GM18505 (cell line): ENCODE measurements around the gene RABAC1.
"Not testable (repeated sequence)": the region's sequence is repeated elsewhere in the genome, so short reads cannot be mapped to it uniquely, and the experiment has no call there.

ENCODE experiments used
- ATAC-seq: cut with Tn5 transposase; IDR thresholded peaks from one replicate; pipeline ENCODE4 v1.9.1; 2021; ENCODE audit not compliant: unreplicated experiment
- POLR2A ChIP-seq: IDR thresholded peaks from 4 replicates; pipeline ENCODE4 v1.6.1; 2011; ENCODE audit warnings: borderline replicate concordance; ENCODE audit not compliant: insufficient read depth, insufficient read length; ENCODE audit errors: extremely low read depth

Gene RABAC1

DNA sequence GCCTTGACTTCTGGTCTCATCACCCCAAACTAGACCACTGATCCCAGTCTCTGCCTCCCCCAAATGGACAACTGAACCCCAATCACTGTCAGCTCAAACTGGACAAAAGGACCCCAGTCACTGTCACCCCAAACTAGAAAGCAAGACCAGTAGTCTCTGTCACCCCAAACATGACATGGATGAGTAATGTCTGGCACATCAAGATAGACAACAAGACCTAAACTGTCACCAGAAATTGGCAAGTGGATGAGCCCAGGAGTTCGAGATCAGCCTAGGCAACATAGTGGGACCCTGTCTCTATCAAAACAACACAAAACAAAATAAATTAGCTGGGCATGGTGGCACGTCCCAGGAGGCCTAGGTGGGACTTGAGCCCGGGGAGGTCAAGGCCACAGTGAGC lies 12.0 kb downstream of the RABAC1 start:
- no peak for ATAC-seq
- no peak for TF ChIP-seq POLR2A

DNA sequence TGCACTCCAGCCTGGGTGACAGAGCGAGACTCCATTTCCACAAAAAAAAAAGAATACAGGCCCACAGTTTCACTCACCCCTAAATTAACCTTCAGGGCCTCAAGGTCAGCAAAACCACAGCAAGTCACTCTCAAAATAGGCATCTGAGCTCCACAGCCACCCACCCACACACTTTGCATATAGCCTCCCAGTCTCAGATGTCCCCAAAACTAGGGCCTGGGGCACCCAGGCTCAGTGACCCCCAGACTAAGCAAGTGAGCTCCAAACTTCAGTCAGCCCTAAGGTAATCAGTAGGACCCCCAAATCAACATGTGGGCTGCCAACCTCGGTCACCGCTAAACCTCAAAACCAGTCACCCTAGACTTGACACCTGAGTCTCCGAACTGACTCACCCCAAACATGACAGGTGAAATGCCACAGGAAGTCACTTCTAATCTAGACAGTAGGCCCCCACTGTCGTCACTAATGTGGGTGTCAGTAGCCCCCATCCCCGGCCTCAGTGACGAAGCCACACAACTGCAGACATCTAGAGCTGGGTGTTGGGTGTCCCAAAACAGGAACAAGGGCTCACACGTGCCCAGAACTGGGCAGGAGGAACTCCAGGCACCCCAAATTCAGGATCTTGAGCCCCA lies 13.9 kb downstream of the RABAC1 start:
- peak; percentile 70 for ATAC-seq
- TF ChIP-seq POLR2A, result peak; percentile 30

DNA sequence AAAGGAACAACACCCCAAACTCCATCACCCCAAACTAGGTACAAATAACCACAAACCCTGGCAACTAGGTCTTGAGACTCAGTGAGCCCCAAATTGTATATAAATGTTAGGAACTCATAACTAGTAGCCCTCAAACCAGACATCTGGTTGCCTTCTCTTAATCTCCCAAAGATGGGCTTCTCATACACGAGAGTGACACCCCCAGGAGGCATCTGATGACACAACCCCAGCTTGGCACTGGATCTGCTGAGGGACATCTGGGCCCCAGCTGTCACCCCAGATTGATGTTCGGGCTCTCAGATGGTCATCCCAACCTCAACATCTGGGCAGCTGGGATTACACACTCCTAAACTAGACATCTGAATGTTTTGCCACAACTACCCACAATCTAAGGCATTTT lies 14.8 kb downstream of the RABAC1 start:
- no peak for ATAC-seq

DNA sequence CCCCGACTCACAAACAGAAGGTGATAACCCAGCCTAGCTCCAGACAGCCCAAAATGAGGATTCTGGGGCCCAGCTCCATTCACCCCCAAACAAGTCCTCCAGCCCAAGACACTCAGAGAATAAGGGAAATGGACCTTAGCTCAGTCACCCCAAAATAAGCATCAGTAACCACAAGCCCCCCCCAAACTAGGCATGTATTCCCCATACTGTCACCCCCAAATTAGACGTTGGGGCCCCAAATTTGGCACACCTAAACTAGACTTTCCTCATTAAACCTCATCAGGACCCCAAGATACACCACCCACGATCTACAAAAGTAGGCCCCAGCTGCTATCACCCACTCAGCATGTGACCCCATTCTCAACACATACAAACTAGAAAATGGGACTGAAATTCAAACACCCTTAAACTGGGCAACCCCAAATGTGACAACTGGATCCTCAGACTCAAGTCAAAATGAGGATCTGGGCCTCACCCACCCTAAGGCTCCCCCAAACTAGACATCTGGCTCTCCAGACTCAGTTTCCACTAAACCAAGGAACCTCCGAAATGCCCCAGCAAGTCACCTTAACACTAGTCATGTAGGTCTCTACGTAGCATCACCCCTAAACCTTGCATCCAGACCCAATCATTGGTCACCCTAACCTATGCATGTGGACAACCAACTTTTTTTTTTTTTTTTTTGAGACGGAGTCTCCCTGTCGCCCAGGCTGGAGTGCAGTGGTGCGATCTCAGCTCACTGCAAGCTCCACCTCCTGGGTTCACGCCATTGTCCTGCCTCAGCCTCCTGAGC lies 17.5 kb downstream of the RABAC1 start:
- TF ChIP-seq POLR2A, result no peak

More for the DNA sequence above, 14.8 kb downstream of the RABAC1 start:
- no peak for TF ChIP-seq POLR2A

DNA sequence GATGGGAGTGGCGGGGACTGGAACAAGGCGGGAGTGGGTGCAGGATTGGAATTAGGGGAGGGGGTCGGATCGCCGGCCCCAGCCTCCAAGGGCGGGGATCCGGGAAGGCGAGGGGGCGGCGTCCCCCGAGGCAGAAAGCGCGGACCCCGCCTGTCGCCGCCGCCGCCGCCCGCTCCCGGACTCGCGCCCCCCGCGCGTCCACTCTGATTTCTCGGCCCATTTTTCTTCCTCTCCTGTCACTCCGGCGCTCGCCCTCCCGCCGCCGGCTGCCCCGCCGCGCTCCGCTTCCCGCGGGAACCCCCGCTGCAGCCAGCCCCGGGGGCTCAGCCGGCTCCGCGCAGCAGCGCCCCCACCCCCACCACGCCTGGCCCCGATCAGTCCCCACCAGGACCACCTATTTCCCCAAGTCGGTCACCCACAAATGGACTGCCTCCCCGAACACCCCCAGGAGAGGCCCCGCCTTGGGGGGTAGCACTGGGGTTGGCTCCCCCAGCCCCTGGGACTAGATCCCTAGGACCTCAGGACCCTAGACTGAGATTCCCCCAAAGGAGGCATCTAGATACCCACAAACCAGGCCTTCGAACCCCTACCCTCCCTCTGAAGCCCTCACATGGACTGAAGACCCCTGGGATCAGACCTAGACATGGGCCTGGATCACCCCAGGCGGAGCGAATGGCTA lies 18.3 kb downstream of the RABAC1 start:
- TF ChIP-seq POLR2A, result peak; percentile 47
- no peak for ATAC-seq

More for the DNA sequence above, 17.5 kb downstream of the RABAC1 start:
- ATAC-seq, result no peak

DNA sequence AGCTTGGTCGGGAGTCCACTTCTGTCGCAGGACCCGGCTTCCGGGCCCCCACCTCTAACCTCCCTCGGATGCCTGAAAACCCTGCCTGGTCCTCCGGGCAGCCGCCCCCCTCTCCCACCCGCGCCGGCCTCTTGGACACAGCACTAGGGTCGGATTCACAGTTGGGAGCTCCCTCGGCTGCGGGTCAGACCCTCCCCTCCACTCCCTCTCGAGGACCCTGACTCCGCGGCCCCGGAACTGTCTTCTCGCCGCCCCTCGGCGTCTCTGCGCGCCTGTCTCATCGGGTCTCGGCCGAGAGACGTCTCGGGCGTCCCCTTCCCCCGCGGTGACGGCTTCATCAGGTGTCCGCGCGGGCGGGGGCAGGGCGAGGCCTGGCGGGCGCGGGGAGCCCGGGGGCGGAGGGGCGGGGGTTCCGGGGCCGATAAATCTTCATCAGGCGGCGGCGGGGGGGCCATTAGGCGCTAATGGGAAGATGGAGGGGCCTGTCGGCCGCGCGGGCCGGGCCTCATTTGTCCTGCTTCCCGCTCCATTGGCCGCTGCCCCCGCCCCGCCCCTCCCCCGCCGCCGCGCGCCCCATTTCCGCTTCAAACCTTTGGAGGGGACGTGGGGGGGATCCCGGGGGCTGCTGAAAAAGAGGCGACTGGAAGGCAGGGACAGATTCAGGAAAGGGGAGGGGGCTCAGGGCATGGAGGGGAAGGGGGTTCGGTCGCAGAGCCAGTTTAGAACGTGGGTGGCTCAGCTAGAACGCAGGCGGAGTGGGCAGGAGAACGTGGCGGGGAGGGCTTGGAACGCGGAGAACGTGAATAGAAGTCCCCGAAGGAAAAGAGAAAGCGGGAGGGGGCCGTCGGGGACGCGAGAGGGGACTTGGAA lies 19.0 kb downstream of the RABAC1 start:
- no peak for ATAC-seq
- no peak for TF ChIP-seq POLR2A

DNA sequence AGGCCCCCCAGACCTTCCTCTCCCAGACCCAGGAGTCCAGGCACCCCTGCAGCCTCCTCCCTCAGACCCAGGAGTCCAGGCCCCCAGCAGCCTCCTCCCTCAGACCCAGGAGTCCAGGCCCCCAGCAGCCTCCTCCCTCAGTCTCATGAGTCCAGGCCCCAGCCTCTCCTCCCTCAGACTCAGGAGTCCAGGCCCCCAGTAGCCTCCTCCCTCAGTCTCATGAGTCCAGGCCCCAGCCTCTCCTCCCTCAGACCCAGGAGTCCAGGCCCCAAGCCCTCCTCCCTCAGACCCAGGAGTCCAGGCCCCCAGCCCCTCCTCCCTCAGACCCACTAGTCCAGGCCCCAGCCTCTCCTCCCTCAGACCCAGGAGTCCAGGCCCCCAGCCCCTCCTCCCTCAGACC lies 19.9 kb downstream of the RABAC1 start:
- not testable (repeated sequence) for ATAC-seq

DNA sequence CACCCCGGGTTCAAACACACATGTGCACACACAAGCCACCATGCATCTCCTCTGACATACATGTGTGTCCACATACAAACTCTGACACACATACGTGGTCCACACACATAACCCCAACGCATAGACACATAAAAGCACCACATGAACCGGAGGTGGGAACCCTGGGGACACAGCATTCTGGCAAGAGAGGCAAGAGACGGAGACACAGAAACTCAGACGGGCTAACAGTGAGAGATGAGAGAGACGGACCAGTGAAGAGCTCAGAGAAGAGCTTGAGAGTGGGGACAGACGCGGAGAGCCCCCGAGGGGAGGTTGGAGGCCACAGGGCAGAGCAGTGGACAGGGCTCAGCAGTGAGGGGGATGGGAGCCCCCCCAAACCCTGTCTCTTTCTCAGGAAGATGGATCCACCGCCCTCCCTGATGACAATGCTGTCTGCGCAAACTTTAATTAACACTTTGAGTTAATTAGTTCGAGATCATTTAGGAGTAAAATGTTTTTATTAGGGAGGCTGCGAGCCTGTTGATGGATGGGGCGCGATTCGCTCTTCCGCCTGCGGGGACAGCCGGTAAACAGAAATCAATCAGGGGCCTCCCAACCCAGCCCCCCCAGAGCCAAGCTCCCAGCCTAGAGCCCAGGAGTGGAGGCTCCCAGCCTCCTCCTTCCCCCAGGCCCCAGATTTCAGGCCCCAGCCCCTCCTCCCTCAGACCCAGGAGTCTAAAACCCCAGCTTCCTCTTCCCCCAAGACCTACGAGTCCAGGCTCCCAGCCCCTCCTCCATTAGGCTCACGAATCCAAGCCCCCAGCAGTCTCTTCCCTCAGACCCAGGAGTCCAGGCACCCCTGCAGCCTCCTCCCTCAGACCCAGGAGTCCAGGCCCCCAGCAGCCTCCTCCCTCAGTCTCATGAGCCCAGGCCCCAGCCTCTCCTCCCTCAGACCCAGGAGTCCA lies 21.3 kb downstream of the RABAC1 start:
- ATAC-seq, result no peak
- peak; percentile 17 for TF ChIP-seq POLR2A

DNA sequence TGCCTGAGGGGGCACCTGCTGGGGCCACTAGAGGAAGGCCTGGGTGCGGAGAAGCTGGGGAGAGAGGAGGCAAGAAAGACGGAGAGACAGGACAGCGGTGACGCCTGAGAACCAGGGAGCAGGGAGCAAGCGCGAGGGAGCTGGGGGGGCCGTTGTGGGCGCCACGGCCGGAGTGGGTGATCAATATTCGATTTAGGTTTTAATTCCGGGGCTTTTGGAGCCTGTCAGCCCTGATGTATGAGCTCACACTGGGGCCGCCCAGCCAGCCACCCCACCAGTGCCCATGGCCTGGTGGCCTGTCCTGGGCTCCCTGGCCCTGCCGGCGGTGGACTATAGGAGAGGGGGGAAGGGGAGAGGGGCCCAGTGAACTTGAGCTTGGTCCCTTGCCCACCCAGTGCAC lies 22.2 kb downstream of the RABAC1 start:
- TF ChIP-seq POLR2A, result no peak
- ATAC-seq, result no peak

DNA sequence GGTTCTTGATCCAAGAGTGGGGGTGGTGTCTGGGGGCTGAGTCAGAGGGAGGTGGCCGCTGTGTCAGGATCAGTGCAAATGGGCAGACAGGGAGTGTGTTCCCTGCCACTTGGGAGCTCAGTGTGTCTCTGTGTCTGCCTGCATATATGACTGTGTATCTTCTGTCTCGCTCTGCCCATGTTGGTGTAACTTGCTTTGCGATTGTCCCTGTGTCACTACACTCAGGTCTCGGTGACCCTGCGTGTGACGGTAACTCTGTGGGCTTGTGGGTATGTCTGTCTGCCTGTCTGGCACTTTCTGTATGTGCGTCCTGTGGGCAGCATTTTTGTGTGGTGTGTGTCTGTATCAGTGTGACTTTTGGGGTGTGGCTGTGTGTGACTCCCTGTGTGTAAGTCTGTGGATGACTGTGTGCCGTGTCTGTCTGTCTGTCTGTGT lies 22.7 kb downstream of the RABAC1 start:
- no peak for ATAC-seq
- no peak for TF ChIP-seq POLR2A

DNA sequence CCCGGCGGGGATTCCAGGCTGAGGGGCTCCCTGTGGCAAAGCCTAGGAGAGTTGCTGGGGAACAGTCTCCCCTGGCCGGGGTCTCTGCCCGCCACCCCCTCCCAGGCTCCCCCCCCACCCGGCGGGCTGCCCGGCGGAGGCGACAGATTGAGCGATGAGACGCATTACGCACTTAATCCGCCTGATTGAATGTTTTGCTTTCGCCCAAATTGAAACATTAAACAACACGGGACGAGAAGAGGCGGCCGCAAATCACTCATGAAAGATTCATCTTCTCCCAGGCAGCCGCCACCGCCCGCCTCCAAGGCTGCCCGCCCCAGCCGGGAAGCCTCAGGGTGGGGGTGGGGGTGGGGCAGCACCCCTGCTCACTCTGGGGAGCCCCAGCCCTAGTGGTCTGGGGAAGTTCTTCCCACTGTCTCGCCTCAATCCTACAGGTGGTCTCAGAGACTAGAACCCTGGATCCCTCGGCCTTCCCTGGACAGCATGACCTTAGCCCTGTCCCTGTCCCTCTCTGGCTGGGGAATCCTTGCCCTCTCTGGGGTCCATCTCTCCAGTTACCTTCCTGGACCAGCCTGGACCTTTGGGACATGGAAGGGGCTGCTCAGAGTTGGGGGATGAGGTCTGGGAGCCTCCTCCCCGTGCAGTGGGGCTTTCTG lies 23.2 kb downstream of the RABAC1 start:
- no peak for TF ChIP-seq POLR2A

More for the DNA sequence above, 23.2 kb downstream of the RABAC1 start:
- no peak for ATAC-seq
